HG03025 (cell line): ENCODE results near the gene BACE1-AS.
"Not testable (repeated sequence)": the region's sequence is repeated elsewhere in the genome, so short reads cannot be mapped to it uniquely, and the experiment has no call there.

Experiments
- ATAC-seq: cut with Tn5 transposase; IDR thresholded peaks from one replicate; pipeline ENCODE4 v1.9.1; 2021; ENCODE audit warnings: mild to moderate bottlenecking, moderate library complexity; ENCODE audit not compliant: unreplicated experiment, low FRiP score

The BACE1-AS gene

DNA sequence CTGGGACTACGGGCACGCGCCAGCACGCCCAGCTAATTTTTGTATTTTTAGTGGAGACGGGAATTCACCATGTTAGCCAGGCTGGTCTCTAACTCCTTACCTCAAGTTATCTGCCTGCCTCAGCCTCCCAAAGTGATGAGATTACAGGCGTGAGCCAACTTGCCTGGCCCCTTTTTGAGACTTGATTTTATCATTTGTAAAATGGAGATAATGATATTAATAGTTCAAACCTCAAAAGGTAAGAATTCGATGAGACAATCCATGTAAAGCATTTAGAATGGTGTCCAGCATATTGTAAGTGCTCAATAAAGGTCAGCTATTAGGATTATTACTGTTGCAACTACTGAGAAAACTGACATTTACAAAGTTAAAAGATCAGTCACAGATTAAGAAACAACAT lies 27.6 kb downstream of the BACE1-AS start:
- no peak for ATAC-seq

DNA sequence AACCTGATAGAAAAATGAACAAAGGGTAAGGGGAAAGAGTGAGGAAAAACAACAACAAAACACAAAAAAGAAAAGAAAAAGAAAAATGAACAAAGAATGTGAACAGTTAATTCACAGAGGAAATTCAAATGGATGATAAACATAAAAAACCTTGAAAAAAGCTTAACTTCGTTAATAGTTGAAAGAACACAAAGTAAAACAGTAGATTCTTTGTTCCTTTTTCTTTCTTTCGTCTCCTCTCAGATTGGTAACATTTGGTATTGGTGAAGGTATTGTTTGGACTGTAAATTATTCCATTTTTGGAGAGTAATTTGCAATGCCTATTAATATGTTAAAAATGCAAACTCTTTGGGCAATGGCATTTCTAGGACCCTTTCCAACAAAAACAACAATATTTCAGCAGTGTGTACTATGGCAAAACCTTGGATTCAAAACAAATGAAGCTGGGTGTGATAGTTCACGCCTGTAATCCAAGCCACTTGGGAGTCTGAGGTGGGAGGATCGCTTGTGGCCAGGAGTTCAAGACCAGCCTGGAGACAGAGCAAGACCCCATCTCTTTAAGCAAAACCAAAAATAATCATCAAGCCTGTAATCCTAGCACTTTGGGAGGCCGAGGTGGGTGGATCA lies 28.2 kb downstream of the BACE1-AS start:
- no peak for ATAC-seq

DNA sequence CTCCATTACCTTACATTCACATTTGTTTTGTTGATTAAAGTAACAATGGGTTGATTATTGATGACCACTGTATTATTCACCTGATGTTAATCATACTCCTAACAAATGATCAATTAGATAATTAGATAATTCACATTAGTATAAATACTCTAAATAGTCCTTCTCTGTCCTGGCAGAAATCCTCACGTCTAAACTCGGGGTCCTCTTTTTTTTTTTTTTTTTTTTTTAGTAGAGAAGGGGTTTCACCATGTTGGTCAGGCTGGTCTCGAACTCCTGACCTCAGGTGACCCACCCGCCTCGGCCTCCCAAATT lies 36.1 kb downstream of the BACE1-AS start:
- not testable (repeated sequence) for ATAC-seq

DNA sequence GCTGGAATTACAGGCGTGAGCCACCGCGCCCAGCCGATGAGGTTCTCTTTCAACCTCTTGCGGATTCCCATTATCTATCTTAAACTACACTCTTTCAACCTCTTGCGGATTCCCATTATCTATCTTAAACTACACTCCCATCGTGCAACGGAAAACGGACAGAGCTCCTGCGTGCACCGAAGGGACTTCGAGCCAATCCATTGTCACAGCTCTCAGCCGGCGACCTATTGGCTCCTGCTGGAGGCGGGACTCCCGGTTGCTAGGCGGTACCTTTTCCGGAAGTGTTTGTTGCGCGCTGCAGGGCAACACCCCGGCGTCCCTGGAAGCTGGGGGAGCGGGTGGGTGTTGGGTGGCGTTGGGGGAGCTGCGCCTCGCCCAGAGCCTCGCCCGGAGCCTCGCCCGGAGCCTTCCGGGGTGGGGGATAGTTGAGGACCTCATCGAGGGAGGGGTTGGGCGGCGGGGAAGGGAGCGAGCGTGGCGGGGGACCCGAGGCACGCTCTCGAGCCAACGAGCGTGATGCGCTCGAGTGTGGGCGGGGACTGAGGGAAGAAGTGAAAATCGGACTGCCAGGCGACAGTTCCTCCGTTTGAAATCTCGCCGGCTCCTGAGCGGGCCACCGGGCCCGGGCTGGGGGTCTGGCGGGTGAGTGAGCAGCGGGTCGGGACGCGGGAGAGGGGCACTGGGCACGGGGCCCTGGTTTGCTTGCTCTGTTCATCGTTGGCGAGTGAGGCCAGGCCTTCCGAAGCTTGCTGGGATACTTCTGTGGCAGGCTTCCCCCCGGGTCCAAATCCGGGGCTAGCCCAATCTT lies 36.6 kb downstream of the BACE1-AS start, which contains the start of gene CEP164:
Gene CEP164, plus strand, starts transcription at position 288 of the 808 bp plus-strand sequence. CDS start 10,733 bp downstream, outside the sequence.
- peak; percentile 85 for ATAC-seq

DNA sequence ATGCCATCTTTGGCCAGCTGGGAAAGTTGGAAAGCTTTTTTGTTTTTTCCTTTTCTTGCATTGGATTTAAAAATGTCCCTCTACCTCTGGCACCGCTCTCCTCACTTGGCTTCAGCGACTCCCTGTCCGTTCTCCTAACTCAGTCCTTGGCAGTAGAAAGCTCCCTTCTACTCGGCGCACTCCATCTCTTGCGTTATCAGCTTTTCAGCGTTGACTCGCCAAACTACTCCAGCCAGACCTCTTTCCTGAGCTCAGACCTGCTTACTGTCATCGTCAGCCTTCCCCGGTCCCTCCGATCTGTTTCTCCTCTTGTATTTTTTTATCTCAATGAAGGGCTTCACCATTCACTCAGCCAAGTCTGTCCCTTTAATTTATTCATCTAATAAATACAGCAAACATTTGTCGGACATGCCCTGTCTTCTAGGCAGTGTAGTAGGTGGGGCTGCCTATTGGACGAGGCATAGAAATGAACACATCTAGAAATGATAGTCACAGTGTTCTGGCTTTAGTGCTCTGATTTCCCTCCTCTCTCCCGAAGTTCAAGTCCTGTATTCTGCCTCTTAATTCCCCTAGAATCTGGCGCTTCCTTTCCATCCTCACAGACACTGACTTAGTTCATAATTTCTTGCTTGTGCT lies 37.3 kb downstream of the BACE1-AS start:
- ATAC-seq, result no peak

DNA sequence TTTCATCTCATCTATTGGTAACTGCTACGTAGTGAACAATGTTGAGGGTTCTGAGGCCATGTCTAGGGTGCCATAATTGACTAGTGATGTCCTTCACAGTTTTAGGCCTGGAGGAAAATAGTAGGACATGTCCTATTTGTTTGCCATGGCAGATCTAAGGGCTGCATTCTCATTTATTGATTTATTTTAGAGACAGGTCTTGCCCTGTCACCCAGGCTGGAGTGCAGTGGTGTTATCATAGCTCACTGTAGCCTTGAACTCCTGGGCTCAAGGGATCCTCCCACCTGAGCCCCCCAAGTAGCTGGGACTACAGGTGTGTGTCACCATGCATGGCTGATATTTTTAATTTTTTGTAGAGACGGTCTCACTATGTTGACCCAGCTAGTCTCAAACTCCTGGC lies 41.7 kb downstream of the BACE1-AS start:
- ATAC-seq, result no peak

DNA sequence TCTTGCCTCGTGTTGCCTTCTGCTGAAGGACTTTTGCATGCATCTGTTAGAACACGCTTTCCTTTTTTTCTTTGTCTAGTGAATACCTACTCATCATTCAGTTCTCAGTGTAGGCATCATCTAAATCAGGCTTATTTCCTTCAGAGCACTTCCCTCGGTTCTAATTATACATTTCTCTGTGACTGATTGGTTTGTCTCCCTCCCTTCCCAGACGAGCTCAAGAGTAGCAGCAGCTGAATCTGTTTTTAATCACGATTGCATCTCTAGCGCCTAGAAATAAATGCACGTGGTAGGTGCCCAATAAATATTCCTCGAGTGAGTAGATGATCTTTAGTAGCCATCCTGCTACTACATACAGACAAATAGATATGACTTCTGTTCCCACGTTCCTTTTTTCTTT lies 42.8 kb downstream of the BACE1-AS start:
- no peak for ATAC-seq

DNA sequence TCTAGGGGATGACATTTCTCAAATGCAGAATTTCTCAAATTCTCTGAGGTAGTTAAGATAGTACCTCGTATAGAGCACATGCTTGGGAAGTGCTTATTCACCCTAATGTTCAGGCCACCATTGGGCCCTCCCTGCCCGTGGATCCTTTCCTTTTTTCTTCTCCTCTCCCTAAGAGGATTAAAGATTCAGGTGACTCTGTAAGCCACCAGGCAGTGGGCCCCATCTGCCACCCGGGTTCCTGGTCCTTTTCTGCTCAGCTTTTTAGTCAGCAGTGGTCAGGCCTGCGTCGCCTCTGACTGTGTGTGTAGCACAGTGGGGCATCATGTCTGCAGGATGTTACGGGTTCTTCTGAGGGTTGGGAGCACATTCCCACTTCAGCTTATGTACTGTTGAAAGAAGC lies 43.8 kb downstream of the BACE1-AS start:
- no peak for ATAC-seq

DNA sequence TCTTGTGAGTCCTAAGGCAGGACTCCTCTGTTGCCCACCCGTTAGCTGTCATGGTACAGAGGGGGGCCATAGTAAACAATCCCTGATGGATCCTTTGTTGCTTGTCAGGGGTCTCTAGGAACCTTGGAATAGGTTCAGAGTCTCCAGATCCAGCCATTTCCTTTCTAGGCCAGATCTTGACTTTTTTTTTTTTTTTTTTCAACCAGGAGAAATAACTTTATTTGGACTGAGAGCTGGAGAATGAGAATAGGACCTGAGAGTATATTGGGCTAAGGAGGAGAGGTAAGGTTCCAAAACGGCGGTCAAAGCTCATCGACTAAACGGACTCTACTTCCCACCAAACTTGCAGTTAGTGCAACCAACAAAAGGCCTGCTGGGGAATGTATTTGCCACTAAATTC lies 44.3 kb downstream of the BACE1-AS start:
- no peak for ATAC-seq

DNA sequence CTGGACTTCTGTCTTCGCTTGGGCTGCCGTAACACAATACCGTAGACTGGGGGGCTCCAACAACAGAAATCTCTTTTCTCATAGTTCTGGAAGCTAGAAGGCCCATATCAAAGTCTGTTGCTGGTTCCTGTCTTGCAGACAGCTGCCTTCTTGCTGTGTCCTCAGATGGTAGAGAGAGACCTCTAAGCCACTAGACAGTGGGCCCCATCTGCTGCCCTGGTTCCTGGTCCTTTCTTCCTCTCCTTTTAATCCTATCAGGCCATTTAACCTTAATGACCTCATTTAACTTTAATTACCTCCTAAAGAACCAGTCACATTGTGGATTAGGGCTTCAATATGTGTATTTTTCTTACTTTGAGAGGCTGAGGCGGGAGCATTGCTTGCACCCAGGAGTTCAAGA lies 45.9 kb downstream of the BACE1-AS start:
- no peak for ATAC-seq
